SU-DHL-6 (cell line): ENCODE data around the gene AMPD3.

Experiments used
- EZH2phosphoT487 ChIP-seq: fragments of 200-600 bp; sonication (generic), shearing (Covaris generic); conservative IDR thresholded peaks from 2 replicates; pipeline ENCODE4 v1.6.1; 2018; ENCODE audit warnings: mild to moderate bottlenecking, antibody characterized with exemption, low read length, moderate library complexity, mixed read lengths
- TF ChIP-seq, protein P1 (sequence below): fragments of 200-600 bp; sonication (generic); IDR thresholded peaks from one replicate; pipeline ENCODE4 v1.5.1; 2017; ENCODE audit warnings: antibody characterized with exemption, mild to moderate bottlenecking, low read length, moderate library complexity; ENCODE audit not compliant: insufficient read depth, poor library complexity, severe bottlenecking

DNA sequence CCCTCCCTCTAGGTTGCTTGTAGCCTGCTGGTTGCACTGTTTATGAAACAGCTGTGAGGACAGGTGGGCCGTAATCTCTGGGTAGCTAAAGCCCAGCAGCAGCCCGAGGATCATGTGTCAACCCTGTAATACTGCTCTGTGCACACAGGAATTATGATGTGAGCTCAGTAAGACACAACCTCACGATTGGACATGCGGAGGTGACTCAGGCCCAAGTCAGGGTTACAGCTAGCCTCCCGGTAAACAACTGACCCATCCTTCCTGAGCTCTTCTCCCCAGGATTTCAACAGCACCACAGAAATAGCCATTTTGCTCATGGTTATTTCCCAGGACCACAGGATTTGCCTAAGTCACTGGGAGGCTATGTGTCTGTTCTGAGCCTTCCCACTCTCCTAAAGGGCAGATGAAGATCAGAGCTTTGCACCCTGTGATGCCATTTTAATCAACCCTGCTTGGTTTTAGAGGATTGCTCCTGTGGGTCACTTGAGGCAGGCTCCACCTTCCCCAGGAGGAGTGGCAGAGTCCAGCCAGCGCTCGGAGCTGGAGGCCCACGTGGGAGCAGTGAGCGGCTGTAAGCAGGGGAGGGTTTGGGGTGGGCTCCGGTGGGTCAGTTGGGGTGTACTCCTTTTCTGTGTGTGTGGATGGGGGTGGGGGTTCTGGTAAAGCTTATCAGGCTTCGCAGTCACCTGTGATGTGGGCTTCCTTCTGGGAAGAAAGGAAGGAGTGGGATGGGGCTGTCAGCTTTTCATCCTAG, at the start of gene AMPD3:
- TF ChIP-seq, protein P1, sequence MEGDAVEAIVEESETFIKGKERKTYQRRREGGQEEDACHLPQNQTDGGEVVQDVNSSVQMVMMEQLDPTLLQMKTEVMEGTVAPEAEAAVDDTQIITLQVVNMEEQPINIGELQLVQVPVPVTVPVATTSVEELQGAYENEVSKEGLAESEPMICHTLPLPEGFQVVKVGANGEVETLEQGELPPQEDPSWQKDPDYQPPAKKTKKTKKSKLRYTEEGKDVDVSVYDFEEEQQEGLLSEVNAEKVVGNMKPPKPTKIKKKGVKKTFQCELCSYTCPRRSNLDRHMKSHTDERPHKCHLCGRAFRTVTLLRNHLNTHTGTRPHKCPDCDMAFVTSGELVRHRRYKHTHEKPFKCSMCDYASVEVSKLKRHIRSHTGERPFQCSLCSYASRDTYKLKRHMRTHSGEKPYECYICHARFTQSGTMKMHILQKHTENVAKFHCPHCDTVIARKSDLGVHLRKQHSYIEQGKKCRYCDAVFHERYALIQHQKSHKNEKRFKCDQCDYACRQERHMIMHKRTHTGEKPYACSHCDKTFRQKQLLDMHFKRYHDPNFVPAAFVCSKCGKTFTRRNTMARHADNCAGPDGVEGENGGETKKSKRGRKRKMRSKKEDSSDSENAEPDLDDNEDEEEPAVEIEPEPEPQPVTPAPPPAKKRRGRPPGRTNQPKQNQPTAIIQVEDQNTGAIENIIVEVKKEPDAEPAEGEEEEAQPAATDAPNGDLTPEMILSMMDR, result no peak
- TF ChIP-seq EZH2phosphoT487, result no peak
